Midbrain (tissue), 1 donor: ENCODE results near the gene PPARD.
"Not testable (repeated sequence)": the region's sequence is repeated elsewhere in the genome, so short reads cannot be mapped to it uniquely, and the experiment has no call there.

Source experiments
- DNase-seq: peaks from one replicate; lab custom pipeline; 2025; lab: John Stamatoyannopoulos, UW

The PPARD gene

DNA sequence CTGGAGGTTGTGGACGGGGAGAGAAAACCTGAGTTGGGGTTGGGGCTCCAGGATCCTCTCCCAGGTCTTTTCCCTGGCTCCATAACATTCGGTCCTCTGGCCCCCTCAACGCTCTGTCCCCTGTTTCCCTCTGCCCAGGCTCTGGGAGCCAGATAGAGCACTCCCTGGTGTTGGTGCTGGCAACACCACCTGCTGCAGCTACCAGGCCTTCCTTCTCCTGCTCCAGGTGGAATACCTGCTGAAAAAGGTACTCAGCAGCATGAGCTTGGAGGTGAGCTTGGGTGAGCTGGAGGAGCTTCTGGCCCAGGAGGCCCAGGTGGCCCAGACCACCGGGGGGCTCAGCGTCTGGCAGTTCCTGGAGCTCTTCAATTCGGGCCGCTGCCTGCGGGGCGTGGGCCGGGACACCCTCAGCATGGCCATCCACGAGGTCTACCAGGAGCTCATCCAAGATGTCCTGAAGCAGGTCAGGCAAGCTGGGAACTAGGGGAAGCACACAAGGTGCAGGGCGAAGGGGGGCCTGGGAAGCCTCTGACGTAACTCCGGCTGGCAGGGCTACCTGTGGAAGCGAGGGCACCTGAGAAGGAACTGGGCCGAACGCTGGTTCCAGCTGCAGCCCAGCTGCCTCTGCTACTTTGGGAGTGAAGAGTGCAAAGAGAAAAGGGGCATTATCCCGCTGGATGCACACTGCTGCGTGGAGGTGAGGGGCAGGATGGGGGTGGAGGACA is 30.1 kb upstream of the PPARD start:
- DNase-seq, result no peak

DNA sequence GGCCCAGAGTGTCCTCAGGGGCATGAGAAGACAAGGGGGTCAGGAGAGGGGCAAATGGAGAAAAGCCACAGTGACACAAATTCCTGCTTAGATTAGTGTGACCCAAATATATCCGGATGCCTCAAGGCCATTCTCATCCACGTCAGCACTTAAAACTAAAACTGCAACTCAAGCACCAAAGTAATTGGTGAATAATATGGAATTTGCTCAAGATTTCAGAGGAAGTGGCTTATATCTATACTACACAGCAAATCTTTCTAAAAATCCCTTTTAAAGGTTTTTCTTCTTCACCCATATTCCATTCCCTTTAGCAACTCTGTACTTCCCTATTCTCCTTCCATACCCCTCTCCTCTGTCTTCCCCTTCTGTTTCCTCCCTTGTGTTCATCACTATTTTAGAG is 29.6 kb upstream of the PPARD start:
- DNase-seq, result no peak

DNA sequence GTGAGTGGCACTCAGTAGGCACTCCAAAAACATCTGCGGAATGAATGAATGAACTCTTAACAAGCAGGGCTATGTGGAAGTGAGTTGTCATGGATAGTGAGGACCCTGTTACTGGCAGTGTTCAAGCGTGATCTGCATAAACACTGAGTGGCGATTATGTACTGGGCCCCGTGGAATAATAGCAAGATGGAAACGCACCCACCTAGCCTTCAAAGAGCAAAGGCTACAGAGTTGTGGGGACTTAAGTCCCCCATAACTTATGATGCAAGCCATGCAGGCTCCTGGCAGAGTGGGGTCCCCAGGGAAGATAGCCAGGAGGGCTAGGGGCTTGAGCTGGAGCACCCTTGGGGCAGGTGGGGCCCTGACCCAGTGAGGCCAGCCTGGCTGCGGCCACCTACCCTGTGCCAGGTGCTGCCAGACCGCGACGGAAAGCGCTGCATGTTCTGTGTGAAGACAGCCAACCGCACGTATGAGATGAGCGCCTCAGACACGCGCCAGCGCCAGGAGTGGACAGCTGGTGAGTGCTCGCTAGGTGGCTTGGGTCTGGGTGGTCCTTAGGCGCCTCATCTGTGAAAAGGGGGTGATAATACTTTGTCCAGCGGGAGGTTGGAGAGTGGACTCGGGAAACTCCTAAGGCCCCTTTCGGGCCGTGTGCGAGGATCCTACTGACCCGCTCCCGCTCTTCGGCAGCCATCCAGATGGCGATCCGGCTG is 24.7 kb upstream of the PPARD start:
- DNase-seq, result no peak

DNA sequence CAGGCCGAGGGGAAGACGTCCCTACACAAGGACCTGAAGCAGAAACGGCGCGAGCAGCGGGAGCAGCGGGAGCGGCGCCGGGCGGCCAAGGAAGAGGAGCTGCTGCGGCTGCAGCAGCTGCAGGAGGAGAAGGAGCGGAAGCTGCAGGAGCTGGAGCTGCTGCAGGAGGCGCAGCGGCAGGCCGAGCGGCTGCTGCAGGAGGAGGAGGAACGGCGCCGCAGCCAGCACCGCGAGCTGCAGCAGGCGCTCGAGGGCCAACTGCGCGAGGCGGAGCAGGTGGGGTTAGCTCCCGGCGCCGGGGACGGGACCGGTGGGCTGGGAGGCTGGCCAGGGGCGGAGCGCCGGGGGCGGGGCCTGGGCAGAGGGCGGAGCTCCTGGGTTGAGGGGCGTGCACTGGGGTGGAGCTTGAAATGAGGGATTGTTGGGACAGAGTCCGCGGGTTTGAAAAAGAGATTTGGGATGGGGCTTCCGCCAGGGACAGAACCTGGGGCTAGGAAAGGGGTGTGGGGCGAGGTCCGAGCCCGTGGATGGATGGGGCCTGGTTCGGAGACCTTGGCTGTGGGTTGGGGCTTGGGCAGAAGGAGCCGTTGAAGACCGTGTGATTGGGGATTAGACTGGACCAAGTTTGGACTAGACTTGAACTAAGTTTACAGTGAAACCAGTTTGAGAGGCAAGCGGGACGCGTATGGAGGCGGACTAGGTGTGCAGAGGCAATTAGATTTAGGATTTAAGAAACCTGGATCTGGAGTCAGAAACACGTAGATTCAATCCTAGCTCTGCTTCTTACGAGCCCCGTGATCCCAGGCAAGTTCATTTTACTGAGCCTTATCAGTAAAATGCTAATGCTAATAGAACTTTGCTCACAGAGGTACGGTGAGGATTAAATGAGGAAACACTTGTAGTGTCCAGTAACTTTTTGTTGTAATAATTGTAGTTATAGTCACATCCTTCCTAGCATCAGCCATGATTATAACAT is 23.9 kb upstream of the PPARD start:
- DNase-seq, result peak; percentile 73

DNA sequence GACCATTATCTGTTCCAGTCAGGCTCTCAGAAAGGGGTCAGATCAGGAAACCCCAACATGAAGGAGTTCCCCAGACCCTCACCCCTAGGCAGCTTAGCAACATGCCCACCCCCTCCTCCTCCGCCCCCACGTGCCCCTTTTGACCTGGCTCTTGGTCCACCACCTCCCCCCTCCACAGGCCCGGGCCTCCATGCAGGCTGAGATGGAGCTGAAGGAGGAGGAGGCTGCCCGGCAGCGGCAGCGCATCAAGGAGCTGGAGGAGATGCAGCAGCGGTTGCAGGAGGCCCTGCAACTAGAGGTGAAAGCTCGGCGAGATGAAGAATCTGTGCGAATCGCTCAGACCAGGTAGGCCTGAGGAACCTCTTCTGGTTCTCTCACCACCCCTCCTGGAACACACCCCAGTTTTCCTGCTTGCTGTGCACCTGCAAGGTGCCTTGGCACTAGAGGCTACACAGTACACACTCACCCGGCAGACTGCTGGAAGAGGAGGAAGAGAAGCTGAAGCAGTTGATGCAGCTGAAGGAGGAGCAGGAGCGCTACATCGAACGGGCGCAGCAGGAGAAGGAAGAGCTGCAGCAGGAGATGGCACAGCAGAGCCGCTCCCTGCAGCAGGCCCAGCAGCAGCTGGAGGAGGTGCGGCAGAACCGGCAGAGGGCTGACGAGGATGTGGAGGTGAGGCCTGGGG is 22.9 kb upstream of the PPARD start:
- DNase-seq, result no peak

DNA sequence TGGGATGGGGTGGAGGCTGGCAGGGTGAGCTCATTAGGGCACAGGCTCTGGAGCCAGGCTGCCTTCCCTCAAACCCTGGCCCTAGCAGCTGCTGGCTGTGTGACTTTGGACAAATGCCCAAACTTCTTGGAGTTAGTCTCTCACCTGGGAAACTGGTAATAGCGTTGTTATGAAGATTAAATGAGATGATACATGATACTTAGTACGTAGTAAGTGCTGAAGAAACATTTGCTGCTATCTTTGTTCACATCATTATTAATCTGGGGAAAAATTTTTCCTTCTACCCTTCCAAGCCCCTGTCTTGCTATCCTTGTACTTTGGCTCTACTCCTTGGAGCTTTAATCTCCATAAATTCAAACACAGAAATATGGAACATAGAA is 22.3 kb upstream of the PPARD start:
- DNase-seq, result no peak

DNA sequence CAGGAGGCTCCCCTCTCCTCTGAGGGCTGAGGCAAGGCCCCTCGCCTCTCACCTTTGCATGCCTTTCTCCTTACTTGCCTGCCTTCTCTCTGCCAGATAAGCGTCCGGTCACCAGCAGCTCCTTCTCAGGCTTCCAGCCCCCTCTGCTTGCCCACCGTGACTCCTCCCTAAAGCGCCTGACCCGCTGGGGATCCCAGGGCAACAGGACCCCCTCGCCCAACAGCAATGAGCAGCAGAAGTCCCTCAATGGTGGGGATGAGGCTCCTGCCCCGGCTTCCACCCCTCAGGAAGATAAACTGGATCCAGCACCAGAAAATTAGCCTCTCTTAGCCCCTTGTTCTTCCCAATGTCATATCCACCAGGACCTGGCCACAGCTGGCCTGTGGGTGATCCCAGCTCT is 21.3 kb upstream of the PPARD start:
- DNase-seq, result no peak

DNA sequence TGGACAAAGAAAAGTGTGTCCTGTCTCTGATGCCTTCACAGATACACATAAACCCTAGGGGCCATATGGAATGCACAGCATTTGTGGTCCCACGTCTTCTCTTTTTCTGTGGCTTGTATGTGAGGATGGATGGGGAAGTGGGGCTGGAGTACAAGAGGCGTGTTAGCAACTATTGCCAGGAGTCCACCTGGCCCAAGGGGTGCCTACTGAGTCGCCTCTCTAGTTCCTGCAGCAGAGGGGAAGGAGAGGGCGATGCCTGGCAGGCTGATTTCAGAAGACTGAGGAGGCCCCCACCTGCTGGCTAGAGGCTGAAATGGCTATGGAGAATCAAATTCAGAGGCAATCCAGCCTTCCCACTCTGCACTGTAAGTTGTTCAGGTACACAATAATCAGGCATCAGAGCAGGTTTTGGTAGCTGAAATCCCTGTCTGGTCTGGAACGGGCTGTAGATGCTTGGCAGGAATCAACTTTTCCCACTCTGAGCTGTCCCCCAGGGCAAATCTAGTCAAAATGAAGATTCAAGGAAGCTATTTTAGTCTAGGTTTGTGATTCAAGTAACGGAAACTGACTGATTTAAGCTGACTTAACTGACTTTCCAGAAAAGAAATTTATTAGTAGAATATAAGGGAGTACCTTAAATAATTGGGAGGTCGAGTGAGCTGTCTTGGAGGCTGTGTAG is 14.9 kb upstream of the PPARD start:
- peak; percentile 34 for DNase-seq

DNA sequence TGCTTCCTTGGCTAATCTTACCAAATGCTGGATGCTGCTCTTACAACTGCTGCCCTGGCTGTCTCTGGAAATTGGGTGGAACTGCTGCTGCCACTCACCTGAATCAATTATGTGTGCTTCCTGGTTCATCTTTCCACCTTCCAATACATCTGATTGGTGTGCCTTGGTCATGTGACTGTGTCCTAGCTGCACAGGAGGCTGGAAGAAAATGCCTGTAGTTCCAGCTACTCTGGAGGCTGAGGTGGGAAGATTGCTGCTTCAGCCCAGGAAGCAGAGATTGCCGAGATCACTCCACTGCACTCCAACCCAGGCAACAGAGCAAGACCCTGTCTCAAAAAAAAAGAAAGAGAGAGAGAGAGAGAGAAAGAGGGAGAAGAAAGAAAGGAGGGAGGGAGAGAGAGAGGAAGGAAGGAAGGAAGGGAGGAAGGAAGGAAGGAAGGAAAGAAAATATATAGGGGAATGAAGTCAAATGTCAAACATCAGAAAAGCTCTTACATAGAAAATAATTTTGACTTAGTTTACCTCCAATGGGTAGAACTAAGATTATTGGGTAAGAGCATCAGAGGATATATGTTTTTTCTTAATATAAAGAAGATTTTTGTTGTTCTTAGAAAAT is 14.1 kb upstream of the PPARD start:
- no peak for DNase-seq

DNA sequence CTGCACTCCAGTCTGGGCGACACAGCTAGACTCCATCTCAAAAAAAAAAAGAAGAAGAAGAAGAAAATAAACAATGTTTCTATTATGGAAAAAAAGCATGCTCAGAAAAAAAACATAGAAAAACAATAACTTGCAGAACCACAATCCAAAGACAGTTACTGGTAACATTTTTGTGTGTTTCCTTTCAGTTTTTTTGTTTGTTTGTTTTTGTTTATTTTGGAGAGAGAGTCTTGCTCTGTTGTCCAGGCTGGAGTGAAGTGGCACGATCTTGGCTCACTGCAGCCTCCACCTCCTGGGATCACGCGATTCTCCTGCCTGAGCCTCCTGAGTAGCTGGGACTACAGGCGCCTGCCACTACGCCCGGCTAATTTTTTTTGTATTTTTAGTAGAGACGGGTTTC is 13.4 kb upstream of the PPARD start:
- not testable (repeated sequence) for DNase-seq

DNA sequence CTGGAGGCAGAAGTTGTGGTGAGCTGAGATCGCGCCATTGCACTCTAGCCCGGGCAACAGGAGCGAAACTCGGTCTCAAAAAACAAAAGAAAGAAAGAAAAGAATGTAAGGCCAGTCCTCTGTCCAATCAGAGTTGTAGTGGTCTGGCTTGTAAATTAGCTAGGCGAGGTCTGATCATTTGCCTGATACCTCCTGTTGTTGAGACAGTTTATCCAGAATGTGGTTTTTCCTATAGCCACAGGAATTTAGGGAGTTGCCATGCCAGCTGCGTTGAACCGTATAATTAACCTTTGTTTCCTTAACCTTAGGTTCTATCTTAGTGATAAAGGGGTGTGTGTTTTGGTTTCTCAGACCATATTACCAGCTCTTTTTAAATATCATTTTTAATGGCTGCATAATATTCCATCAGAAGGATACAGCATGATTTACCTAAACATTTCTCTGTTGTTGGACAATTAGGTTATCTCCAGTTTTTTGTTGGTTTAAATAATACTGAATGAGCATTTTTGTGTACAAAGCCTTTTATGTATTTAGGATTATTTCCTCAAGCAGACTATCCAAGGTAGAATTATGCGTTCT is 11.7 kb upstream of the PPARD start:
- DNase-seq, result no peak

DNA sequence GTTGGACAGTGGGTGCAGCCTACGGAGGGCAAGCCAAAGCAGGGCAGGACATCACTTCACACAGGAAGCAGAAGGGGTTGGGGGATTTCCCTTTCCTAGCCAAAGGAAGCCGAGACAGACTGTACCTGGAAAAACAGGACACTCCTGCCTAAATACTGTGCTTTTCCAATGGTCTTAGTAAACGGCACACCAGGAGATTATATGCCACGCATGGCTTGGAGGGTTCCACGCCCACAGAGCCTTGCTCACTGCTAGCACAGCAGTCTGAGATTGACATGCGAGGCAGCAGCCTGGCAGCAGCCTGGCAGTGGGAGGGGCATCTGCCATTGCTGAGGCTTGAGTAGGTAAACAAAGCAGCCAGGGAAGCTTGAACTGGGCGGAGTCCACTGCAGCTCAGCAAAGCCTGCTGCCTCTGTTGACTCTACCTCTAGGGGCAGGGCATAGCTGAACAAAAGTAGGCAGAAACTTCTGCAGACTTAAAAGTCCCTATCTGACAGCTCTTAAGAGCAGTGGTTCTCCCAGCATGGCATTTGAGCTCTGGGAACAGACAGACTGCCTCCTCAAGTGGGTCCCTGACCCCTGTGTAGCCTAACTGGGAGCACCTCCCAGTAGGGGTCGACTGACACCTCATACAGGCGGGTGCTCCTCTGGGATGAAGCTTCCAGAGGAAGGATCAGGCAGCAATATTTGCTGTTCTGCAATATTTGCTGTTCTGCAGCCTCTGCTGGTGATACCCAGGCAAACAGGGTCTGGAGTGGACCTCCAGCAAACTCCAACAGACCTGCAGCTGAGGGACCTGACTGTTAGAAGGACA is 10.1 kb upstream of the PPARD start:
- not testable (repeated sequence) for DNase-seq

DNA sequence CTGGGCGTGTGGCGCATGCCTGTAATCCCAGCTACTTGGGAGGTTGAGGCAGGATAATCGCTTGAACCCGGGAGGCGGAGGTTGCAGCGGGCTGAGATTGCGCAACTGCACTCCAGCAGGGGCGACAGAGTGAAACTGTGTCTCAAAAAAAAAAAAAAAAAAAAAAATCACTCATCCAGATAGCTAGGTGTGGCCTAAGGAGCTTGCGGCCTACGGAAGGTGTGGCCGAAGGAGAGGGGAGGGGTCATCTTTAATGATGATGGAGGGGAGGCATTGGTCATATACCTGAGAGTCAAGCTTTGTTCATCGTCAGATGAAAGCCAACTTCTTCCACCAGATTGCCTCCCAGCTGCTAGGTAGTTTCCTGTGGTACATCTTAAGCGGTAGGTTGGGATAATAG is 801 bp upstream of the PPARD start:
- no peak for DNase-seq

DNA sequence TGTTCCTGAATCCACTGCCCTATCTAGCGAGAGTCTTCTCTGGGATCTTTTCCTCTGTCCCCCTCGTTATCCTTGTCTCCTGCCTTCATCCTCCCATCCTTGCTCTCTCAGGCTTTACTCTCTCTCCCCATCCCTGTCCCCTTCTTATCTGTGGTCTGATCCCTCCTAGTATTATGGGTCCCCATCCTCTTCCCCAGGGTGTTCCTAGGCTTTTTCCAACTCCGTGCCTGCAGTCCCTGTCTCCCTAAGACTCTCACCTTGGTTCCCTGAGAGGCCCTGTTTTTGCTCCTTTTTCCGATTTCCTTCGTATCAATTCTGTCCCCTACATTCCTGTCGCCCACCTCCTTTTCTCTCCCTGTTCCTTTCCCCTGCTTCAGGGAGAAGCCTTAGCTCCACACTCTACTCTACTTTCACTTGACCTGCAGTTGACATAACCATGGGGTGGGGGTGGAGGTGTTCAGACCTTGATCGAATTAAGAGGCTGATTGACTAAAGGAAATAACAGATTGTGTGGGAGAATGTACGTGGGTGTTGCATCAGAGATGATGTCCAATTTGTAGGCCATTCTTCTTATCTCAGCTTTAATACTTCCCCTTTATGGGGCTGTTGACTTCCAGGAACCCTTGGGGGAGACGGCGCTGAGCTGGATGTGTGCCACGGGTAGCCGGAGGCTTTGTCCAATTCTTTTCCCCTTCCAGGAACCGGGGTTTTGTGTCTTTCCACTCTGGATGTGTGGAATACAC is 905 bp downstream of the PPARD start:
- DNase-seq, result peak; percentile 18

DNA sequence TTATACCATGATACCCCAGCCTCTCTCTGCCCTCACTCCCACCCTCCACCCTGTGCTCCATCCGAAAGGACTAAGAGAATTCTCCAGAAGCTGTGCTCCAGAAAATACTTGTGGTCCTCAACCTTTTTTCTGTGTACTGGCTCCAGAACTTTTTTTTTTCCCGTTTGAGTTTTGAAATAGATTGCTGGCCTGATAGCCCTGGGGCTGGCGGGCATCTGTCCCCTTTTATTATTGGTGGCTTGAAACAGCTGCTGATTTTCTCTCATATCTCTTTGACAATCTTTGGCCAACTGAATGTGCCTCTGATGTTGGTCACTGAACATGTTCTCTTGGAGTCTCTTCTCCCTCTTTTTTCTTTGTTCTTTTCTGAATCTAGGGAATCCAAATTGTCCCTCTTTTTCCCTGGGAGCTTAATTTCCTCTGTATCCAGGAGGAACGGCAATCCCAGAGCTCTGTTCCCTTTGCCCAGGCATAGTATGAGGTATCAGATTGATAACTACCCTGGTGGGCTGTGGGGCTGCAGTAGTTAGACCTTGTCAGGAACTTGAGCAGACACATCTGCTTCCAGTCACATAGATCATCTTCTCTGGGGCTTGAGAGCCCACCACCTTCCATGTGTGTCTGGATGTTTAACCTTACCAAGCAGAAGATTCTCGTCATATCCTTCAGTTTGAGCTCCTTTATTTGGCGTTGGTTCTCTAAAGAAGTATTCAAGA is 1.6 kb downstream of the PPARD start:
- no peak for DNase-seq

DNA sequence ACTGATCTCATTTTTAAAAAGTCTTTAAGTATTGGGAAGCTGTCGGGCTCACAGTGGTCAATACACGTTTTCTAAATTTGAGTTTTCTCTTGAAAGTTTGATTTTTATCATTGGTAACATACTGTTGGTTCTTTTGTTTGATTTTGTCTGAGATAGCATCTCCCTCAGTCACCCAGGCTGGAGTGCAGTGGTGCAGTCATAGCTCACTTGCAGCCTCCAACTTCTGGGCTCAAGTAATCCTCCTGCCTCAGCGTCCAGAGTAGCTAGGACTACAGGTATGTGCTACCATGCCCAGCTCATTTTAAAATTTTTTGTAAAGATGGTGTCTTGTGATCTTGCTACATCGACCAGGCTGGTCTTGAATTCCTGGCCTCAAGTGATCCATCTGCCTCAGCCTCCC is 9.1 kb downstream of the PPARD start:
- DNase-seq, result no peak

DNA sequence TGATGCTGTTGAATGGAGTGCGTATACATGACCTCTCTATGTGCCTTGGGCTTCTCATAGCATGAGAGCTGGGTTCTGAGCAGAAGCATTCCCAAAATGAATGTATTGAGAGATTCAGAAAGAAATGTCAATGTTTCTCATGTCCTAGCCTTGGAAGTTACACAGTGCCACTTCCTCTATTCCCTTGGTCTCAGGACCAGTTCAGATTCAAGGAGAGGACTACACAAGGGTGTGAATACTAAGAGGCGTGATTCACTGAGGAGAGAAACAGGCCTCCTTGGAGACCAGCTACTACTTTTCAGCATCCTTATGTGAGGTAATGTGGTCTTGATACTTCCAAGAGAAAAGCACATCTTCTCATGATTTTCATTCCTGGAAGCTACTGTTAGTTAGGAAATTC is 10.4 kb downstream of the PPARD start:
- DNase-seq, result no peak

DNA sequence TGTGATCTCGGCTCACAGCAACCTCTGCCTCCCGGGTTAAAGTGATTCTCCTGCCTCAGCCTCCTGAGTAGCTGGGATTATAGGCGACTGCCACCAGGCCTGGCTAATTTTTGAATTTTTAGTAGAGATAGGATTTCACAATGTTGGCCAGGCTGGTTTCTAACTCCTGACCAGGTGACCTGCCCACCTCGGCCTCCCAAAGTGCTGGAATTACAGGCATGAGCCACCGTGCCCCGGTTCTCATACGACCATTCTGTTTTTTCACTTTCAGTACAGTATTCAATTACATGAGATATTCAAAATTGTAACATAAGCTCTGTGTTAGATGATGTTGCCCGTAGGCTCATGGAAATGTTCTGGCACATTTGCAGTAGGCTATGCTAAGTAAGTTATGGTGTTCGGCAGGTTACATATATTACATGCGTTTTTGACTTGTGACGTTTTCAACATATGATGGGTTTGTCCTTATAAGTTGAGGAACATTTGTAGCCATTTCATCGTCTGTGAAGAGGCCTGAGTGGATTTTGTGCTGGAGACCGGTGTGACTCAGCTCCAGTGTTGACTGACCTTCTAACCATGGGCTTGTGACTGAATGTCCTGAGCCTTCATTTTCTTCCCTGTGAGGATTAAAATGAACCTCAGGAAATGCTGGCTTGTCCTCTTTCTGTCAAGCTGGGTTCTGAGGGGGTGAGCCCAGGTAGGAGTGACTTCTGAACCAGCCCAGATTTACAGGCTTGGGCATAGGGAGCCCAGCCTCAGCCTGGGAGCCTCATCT is 12.2 kb downstream of the PPARD start:
- DNase-seq, result no peak
